SK-N-MC (cell line): ENCODE measurements around the gene FKBP5.

Experiments
- DNase-seq: peaks from one replicate; pipeline ENCODE4 v3.0.0-alpha.2; 2011; ENCODE audit warnings: low read depth, low spot score
- H3K27ac ChIP-seq: fragments of 200-600 bp; sonication (generic); 2 replicates; pipeline ENCODE4 v1.5.1; 2016; ENCODE audit warnings: mixed run types
- H3K36me3 ChIP-seq: fragments of 200-600 bp; sonication (generic); 2 replicates; pipeline ENCODE4 v1.6.1; 2017; ENCODE audit warnings: antibody characterized with exemption, low read length, mixed read lengths; ENCODE audit not compliant: insufficient read depth
- H3K4me3 ChIP-seq: fragments of 200-600 bp; sonication (generic); 2 replicates; pipeline ENCODE4 v1.5.1; 2016
- H3K9ac ChIP-seq: fragments of 200-600 bp; sonication (generic); 2 replicates; pipeline ENCODE4 v1.8.0; 2017; ENCODE audit warnings: mixed run types, mixed read lengths; ENCODE audit not compliant: insufficient read length
- H3K9me3 ChIP-seq: fragments of 200-600 bp; sonication (generic); 2 replicates; pipeline ENCODE4 v1.6.1; 2017; ENCODE audit warnings: low read depth, mild to moderate bottlenecking, antibody characterized with exemption, low read length, moderate library complexity, mixed read lengths
- EZH2 ChIP-seq: fragments of 200-600 bp; sonication (generic); IDR thresholded peaks from one replicate; pipeline ENCODE4 v1.6.1; 2017; ENCODE audit warnings: antibody characterized with exemption
- FOXP2 ChIP-seq: optimal IDR thresholded peaks from 2 replicates; pipeline ENCODE3; 2011; ENCODE audit warnings: mild to moderate bottlenecking, moderate library complexity; ENCODE audit not compliant: insufficient read depth; ENCODE audit errors: extremely low read length, control extremely low read depth
- POLR2AphosphoS5 ChIP-seq: IDR thresholded peaks from 2 replicates; pipeline ENCODE4 v1.6.1; 2012; ENCODE audit warnings: mild to moderate bottlenecking, low read depth, low read length, borderline replicate concordance

FKBP5 gene

GRCh38 chr6:35724471-35724870 is 35.8 kb upstream of the FKBP5 start:
- H3K4me3 ChIP-seq = no peak overlapping the region
- no peak overlapping the region for H3K9ac ChIP-seq
- DNase-seq = no peak
- no peak for TF ChIP-seq FOXP2
- no peak for TF ChIP-seq EZH2
- TF ChIP-seq POLR2AphosphoS5 = no peak
- H3K27ac ChIP-seq = peak overlapping the region; percentile 87
- H3K9me3 ChIP-seq = no peaks in the 10 kb centered on the region
- H3K36me3 ChIP-seq = no peaks in the 10 kb centered on the region

DNA sequence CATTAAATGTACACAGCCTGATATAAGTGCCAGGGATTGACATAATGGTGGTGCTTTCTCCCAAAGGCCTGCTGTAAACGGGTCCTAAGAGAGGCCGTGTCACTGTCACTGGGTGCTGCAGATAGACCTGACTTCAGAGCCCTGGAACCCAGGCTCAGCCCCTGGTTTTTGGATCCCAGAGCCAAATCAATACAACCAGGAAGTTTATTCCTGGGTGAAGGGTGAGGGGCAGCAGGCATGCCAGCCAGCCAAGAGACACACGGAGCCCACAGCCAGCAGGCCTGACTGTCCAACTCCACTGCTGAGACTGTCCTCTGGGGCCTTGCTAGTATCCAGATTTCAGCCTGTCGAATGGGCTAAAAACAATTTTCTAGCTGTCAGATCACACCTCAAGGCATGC is 35.3 kb upstream of the FKBP5 start:
- H3K36me3 ChIP-seq = no peaks in the 10 kb centered on the region
- TF ChIP-seq POLR2AphosphoS5 (no peak), FOXP2 (no peak), EZH2 (no peak)

GRCh38 chr6:35723587-35723986 is 34.9 kb upstream of the FKBP5 start:
- TF ChIP-seq POLR2AphosphoS5 (no peak), FOXP2 (peak; percentile 27), EZH2 (no peak)
- Histone ChIP-seq H3K36me3 (no peaks in the 10 kb centered on the region), H3K27ac (peak overlapping the region; percentile 87), H3K9me3 (no peaks in the 10 kb centered on the region), H3K9ac (no peak overlapping the region), H3K4me3 (peak overlapping the region; percentile 33; the same call in 1 of the 2 replicates)
- DNase-seq = no peak

More for the DNA sequence above, 35.3 kb upstream of the FKBP5 start:
- no peak for DNase-seq
- Histone ChIP-seq H3K9ac (no peak overlapping the region), H3K27ac (peak overlapping the region; percentile 87), H3K4me3 (peak overlapping the region; percentile 33; the same call in 1 of the 2 replicates), H3K9me3 (no peaks in the 10 kb centered on the region)

GRCh38 chr6:35722121-35722761 is 33.5 kb upstream of the FKBP5 start:
- TF ChIP-seq POLR2AphosphoS5 (no peak), FOXP2 (no peak)
- Histone ChIP-seq H3K36me3 (no peaks in the 10 kb centered on the region), H3K27ac (no peak overlapping the region), H3K4me3 (no peak overlapping the region), H3K9me3 (no peaks in the 10 kb centered on the region), H3K9ac (no peak overlapping the region)
- no peak for DNase-seq

- Histone ChIP-seq H3K27ac (peak overlapping the region; percentile 93), H3K36me3 (no peaks in the 10 kb centered on the region), H3K4me3 (peak overlapping the region; percentile 69), H3K9me3 (no peaks in the 10 kb centered on the region), H3K9ac (no peak overlapping the region)
- peak; percentile 71 for TF ChIP-seq FOXP2
- TF ChIP-seq EZH2 = no peak
- TF ChIP-seq POLR2AphosphoS5 = 0 out of 2 replicates have a peak, but pooled peaks have one; percentile 12
- no peak for DNase-seq
Observed at GRCh38 chr6:35719830-35720733, 31.4 kb upstream of the FKBP5 start.

DNA sequence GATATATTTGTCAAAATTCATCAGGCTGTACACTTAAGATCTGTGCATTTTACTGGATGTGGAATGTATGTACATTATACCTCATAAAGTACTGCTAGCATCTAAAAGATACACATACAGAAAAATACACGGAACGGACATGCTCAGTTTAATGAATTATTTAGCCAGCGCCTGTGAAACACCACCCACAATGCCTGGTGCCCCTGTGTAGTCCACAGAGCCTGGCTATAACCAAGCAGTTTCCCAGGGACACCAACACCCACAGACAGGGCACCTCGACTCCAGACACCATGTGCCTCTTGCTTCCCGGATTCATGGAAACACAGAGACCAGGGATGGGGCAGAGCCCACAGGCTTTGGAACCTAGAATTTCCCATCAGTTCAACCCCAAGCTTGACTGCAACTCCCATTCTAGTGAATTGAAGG is 30.7 kb upstream of the FKBP5 start:
- no peaks in the 10 kb centered on the region for H3K36me3 ChIP-seq
- peak overlapping the region; percentile 93 for H3K27ac ChIP-seq
- TF ChIP-seq FOXP2 (no peak), EZH2 (no peak), POLR2AphosphoS5 (no peak; the same call in 1 of the 2 replicates)
- DNase-seq = no peak
- H3K4me3 ChIP-seq = peak overlapping the region; percentile 69
- no peaks in the 10 kb centered on the region for H3K9me3 ChIP-seq
- H3K9ac ChIP-seq = no peak overlapping the region

DNA sequence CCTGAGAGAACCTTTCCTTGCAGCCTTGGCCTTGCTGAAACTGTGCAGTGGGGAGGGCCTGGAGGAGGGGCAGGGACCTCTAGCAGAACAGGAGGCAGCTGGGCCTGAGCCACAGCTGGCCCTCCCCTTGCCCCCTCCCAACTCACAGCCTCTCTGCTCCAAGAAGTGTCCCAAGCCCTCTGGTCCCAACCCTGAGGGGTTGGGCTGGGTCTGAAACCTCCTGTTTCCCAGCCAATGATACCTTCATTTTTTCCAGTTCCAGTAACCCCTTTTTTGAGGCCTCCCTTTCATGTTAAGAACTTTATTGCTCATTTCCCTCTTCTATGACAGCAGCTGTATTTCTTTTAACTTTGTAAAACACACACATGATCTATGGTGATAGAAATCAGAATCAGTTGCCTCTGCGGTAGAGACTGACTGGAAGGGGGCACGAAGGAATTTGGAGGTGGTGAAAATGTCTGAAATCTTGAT is 30.2 kb upstream of the FKBP5 start:
- DNase-seq = no peak
- Histone ChIP-seq H3K4me3 (peak overlapping the region; percentile 69), H3K9ac (no peak overlapping the region), H3K36me3 (no peaks in the 10 kb centered on the region), H3K27ac (peak overlapping the region; percentile 93), H3K9me3 (no peaks in the 10 kb centered on the region)
- no peak for TF ChIP-seq POLR2AphosphoS5
- no peak for TF ChIP-seq FOXP2
- no peak for TF ChIP-seq EZH2

DNA sequence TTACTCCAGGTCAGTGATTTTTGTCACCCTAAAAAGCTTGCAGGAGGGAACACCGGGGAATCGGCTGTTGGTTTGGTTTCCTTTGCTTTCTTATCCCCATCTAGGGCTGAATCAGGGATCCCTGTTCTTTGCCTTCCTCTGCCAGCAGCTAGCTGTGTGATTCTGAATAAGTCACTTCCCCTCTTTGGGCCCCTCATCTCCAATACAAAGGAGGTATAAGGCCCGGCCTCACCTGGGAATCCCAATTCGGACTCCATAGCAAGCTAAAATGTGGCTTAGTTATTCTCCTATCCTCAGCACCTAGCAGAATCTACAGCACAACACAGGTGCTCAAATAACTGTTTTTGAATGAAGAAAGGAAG is 29.6 kb upstream of the FKBP5 start:
- TF ChIP-seq POLR2AphosphoS5 (no peak), EZH2 (no peak), FOXP2 (no peak)

More for the DNA sequence above, 29.6 kb upstream of the FKBP5 start:
- DNase-seq = no peak
- peak overlapping the region; percentile 69; the same call in 1 of the 2 replicates for H3K4me3 ChIP-seq
- peak overlapping the region; percentile 5 for H3K9ac ChIP-seq
- no peaks in the 10 kb centered on the region for H3K36me3 ChIP-seq
- H3K9me3 ChIP-seq = no peaks in the 10 kb centered on the region
- H3K27ac ChIP-seq = peak overlapping the region; percentile 93
